ENCODE results near the gene FNDC3B. TPM values are rescaled to one million over a fixed set of nuclear protein-coding genes. Genes with fewer than 3 reads are reported as not detected.

FNDC3B gene
- total RNA-seq, 4 donors from 2014 or later = 49.7 to 188 (median 165) TPM

DNA sequence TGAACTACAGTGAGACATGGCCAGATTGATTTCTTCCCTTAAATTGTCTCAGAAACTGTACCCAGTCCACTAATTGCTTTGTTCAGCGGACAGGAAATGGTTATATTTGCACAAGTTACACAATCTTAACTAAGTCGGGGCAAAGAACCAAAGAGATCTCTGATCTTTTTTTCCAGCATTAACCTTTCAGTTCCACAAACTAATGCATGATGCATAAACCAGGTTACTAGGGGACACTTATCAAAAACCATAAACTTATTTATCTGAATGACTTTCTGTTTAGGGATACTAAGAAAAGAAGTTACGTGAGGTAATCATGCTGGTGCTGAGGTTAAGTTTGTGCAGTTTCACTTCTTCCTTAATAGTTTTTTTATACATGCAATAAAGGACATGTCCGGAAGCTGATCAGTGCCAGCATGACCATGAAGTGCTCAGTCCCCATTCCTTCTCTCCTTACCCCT is 22.4 kb downstream of the FNDC3B start:
- no peak for DNase-seq
- H3K4me3 ChIP-seq = no peak overlapping the region
- no peak for TF ChIP-seq CTCF (IDR thresholded peaks at IDR 0.05)
- TF ChIP-seq POLR2A (IDR thresholded peaks at IDR 0.05) = no peak
- H3K36me3 ChIP-seq = no peaks in the 10 kb centered on the region
- H3K9me3 ChIP-seq = no peaks in the 10 kb centered on the region
- intact Hi-C loops (cut with DNase I; ENCODE audit: low total_unique reads) = no loop called here
- H3K27me3 ChIP-seq = no peaks in the 10 kb centered on the region
- no peak overlapping the region for H3K27ac ChIP-seq
- H3K4me1 ChIP-seq = peaks cover 0 to 7% of the 10 kb centered on the region in 2 donors

GRCh38 chr3:172062761-172063160 is 23.4 kb downstream of the FNDC3B start:
- intact Hi-C loops (cut with DNase I; ENCODE audit: low total_unique reads) = no loop called here
- no peak for TF ChIP-seq CTCF (IDR thresholded peaks at IDR 0.05)
- no peak for TF ChIP-seq POLR2A (IDR thresholded peaks at IDR 0.05)

DNA sequence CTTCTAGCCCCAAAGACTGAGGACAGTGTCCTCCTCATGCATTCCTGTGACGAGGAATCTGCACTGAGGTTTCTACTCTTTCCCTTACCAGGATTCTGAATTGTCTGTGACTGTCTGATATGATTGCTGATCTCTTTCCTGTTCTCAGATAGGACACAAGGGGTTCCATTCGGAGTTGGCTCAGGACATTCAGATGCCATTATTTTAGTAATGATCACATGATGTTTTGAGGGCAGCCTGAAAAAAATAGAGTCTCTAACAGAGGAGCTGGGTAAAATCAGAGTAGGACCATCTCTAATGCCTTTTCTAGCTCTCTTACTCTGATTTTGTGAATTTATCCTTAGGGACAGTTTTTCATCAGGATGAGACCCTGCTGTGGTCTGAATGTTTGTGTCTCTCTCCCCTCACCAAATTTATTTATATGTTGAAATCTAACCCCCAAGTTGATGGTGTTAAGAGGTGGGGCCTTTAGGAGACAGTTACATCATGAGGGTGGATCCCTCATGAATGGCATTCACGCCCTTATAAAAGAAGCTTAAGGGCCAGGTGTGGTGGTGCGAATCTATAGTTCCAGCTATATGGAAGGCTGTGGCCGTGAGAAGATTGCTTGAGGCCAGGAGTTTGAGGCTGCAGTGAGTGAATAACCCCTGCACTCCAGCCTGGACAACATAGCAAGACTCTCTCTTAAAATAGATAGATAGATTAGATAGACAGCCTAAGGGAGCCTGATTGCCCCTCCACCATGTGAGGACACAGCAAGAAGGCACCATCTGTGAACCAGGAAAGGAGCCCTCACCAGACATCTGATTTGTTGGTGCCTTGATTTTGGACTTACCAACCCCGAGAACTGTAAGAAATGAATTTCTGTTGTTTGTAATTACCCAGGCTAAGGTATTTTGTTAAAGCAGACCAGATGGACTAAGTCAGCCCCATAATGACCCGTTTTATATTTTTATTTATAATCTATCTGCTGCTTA is 24.4 kb downstream of the FNDC3B start:
- intact Hi-C loops (cut with DNase I; ENCODE audit: low total_unique reads) = no loop called here
- no peaks in the 10 kb centered on the region for H3K36me3 ChIP-seq
- TF ChIP-seq CTCF (IDR thresholded peaks at IDR 0.05) (no peak), POLR2A (IDR thresholded peaks at IDR 0.05) (no peak)
- no peak overlapping the region for H3K4me3 ChIP-seq
- no peaks in the 10 kb centered on the region for H3K9me3 ChIP-seq
- no peaks in the 10 kb centered on the region for H3K27me3 ChIP-seq
- peaks cover 0 to 10% of the 10 kb centered on the region in 2 donors for H3K4me1 ChIP-seq
- DNase-seq = no peak
- H3K27ac ChIP-seq = no peak overlapping the region

More at GRCh38 chr3:172062761-172063160, 23.4 kb downstream of the FNDC3B start:
- no peaks in the 10 kb centered on the region for H3K36me3 ChIP-seq
- H3K27ac ChIP-seq = no peak overlapping the region
- H3K4me1 ChIP-seq = peaks cover 0 to 10% of the 10 kb centered on the region in 2 donors
- no peak for DNase-seq
- H3K27me3 ChIP-seq = no peaks in the 10 kb centered on the region
- no peak overlapping the region for H3K4me3 ChIP-seq
- H3K9me3 ChIP-seq = no peaks in the 10 kb centered on the region

- H3K27me3 ChIP-seq = no peaks in the 10 kb centered on the region
- DNase-seq = no peak
- no peaks in the 10 kb centered on the region for H3K36me3 ChIP-seq
- H3K27ac ChIP-seq = no peak overlapping the region
- intact Hi-C loops (cut with DNase I; ENCODE audit: low total_unique reads) = no loop called here
- no peaks in the 10 kb centered on the region for H3K9me3 ChIP-seq
- TF ChIP-seq CTCF (IDR thresholded peaks at IDR 0.05) (no peak), POLR2A (IDR thresholded peaks at IDR 0.05) (no peak)
- no peak overlapping the region for H3K4me3 ChIP-seq
- peaks cover 0 to 10% of the 10 kb centered on the region in 2 donors for H3K4me1 ChIP-seq
Measured at GRCh38 chr3:172065527-172065926, 26.1 kb downstream of the FNDC3B start.
